A549 (cell line): ENCODE results near the gene TUBB3.

Experiments used
- CBX2 ChIP-seq: fragments of 200-600 bp; sonication (generic); IDR thresholded peaks from 2 replicates; pipeline ENCODE4 v1.6.1; 2016; ENCODE audit warnings: low read depth, mild to moderate bottlenecking, borderline replicate concordance
- CHD2 ChIP-seq: fragments of 150-350 bp; IDR thresholded peaks from 2 replicates; pipeline ENCODE4 v1.6.1; 2014; ENCODE audit warnings: low read length; ENCODE audit not compliant: partially characterized antibody
- HOXA7 ChIP-seq: fragments of 250-450 bp; sonication (Bioruptor Pico); IDR thresholded peaks from 2 replicates; pipeline ENCODE4 v1.5.0; 2020; ENCODE audit warnings: mild to moderate bottlenecking, moderate library complexity
- POLR2A ChIP-seq: IDR thresholded peaks from 2 replicates; pipeline ENCODE4 v1.6.1; 2012; ENCODE audit warnings: mild to moderate bottlenecking, low read length
- POLR2AphosphoS2 ChIP-seq: conservative IDR thresholded peaks from 2 replicates; pipeline ENCODE4 v1.6.1; 2012; ENCODE audit warnings: low read length, improper control_type of control experiment, inconsistent platforms
- TF ChIP-seq, protein P1 (sequence below): fragments of >200 bp; sonication (Bioruptor Twin); formaldehyde crosslinking; IDR thresholded peaks from 3 replicates; pipeline ENCODE4 v1.5.1; 2016
- TF ChIP-seq, protein P2 (sequence below): fragments of 450-650 bp; IDR thresholded peaks from 2 replicates; pipeline ENCODE4 v1.6.1; 2014; ENCODE audit warnings: antibody characterized with exemption
- TF ChIP-seq, protein P3 (sequence below): IDR thresholded peaks from 2 replicates; pipeline ENCODE4 v1.6.1; 2012
- TF ChIP-seq, protein P4 (sequence below): fragments of >200 bp; sonication (Bioruptor Twin); formaldehyde crosslinking; IDR thresholded peaks from 2 replicates; pipeline ENCODE4 v1.6.1; 2016
- TF ChIP-seq, protein P5 (sequence below): fragments of 150-350 bp; IDR thresholded peaks from 2 replicates; pipeline ENCODE4 v1.6.1; 2014; ENCODE audit warnings: low read depth, mild to moderate bottlenecking, low read length

DNA sequence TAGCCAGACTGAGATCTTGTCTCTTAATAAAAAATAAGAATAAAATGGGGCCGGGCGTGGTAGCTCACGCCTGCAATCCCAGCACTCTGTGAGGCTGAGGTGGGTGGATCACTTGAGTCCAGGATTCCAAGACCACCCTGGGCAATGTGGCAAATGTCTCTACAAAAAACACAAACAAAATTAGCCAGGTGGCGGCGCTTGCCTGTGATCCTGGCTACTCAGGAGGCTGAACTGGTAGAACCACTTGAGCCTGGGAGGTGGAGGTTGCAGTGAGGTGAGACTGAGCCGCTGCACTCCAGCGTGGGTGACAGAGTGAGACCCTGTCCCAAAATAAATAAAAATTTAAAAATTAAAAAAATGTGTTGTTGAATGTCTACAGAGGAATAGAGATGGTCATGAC is 22.5 kb downstream of the TUBB3 start:
- TF ChIP-seq, protein P1, sequence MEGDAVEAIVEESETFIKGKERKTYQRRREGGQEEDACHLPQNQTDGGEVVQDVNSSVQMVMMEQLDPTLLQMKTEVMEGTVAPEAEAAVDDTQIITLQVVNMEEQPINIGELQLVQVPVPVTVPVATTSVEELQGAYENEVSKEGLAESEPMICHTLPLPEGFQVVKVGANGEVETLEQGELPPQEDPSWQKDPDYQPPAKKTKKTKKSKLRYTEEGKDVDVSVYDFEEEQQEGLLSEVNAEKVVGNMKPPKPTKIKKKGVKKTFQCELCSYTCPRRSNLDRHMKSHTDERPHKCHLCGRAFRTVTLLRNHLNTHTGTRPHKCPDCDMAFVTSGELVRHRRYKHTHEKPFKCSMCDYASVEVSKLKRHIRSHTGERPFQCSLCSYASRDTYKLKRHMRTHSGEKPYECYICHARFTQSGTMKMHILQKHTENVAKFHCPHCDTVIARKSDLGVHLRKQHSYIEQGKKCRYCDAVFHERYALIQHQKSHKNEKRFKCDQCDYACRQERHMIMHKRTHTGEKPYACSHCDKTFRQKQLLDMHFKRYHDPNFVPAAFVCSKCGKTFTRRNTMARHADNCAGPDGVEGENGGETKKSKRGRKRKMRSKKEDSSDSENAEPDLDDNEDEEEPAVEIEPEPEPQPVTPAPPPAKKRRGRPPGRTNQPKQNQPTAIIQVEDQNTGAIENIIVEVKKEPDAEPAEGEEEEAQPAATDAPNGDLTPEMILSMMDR = no peak
- TF ChIP-seq POLR2AphosphoS2 = no peak
- TF ChIP-seq, protein P2, sequence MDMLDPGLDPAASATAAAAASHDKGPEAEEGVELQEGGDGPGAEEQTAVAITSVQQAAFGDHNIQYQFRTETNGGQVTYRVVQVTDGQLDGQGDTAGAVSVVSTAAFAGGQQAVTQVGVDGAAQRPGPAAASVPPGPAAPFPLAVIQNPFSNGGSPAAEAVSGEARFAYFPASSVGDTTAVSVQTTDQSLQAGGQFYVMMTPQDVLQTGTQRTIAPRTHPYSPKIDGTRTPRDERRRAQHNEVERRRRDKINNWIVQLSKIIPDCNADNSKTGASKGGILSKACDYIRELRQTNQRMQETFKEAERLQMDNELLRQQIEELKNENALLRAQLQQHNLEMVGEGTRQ = no peak
- TF ChIP-seq CHD2 = no peak
- no peak for TF ChIP-seq HOXA7 (CRISPR knock-in tag)
- TF ChIP-seq, protein P3, sequence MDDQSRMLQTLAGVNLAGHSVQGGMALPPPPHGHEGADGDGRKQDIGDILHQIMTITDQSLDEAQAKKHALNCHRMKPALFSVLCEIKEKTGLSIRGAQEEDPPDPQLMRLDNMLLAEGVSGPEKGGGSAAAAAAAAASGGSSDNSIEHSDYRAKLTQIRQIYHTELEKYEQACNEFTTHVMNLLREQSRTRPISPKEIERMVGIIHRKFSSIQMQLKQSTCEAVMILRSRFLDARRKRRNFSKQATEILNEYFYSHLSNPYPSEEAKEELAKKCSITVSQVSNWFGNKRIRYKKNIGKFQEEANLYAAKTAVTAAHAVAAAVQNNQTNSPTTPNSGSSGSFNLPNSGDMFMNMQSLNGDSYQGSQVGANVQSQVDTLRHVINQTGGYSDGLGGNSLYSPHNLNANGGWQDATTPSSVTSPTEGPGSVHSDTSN = no peak
- TF ChIP-seq, protein P4, sequence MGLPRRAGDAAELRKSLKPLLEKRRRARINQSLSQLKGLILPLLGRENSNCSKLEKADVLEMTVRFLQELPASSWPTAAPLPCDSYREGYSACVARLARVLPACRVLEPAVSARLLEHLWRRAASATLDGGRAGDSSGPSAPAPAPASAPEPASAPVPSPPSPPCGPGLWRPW = no peak
- TF ChIP-seq, protein P5, sequence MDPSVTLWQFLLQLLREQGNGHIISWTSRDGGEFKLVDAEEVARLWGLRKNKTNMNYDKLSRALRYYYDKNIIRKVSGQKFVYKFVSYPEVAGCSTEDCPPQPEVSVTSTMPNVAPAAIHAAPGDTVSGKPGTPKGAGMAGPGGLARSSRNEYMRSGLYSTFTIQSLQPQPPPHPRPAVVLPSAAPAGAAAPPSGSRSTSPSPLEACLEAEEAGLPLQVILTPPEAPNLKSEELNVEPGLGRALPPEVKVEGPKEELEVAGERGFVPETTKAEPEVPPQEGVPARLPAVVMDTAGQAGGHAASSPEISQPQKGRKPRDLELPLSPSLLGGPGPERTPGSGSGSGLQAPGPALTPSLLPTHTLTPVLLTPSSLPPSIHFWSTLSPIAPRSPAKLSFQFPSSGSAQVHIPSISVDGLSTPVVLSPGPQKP = no peak
- no peak for TF ChIP-seq POLR2A
- no peak for TF ChIP-seq CBX2
